NCI-H345 (cell line): ENCODE measurements around the gene FFAR1.

ENCODE experiments used
- DNase-seq: peaks from one replicate; lab custom pipeline; 2025; lab: John Stamatoyannopoulos, UW

FFAR1 gene

GRCh38 chr19:35314858-35315470 is 32.7 kb upstream of the FFAR1 start:
- no peak for DNase-seq

- DNase-seq: no peak
Observed at GRCh38 chr19:35315883-35316282, 31.8 kb upstream of the FFAR1 start.

GRCh38 chr19:35316560-35316959 is 31.1 kb upstream of the FFAR1 start:
- peak; percentile 69 for DNase-seq

- DNase-seq: no peak
Observed at GRCh38 chr19:35317464-35318043, 30.1 kb upstream of the FFAR1 start.

- no peak for DNase-seq
Observed at GRCh38 chr19:35318679-35319448, 28.8 kb upstream of the FFAR1 start.

- DNase-seq: no peak
Observed at GRCh38 chr19:35320065-35320713, 27.5 kb upstream of the FFAR1 start.

GRCh38 chr19:35321291-35321690 is 26.4 kb upstream of the FFAR1 start:
- DNase-seq: no peak

GRCh38 chr19:35322014-35322413 is 25.7 kb upstream of the FFAR1 start:
- no peak for DNase-seq

- no peak for DNase-seq
Observed at GRCh38 chr19:35327642-35328041, 20.1 kb upstream of the FFAR1 start.

GRCh38 chr19:35328851-35329285 is 18.8 kb upstream of the FFAR1 start, which contains the start of gene CD22:
Gene CD22 (plus strand): TSS chr19:35329187. CDS start chr19:35332041, 2,854 bp downstream.
- DNase-seq: no peak

- DNase-seq: no peak
Observed at GRCh38 chr19:35329323-35329722, 18.4 kb upstream of the FFAR1 start.

GRCh38 chr19:35330475-35330874 is 17.2 kb upstream of the FFAR1 start:
- no peak for DNase-seq

- no peak for DNase-seq
Observed at GRCh38 chr19:35331551-35332214, 16.0 kb upstream of the FFAR1 start.

GRCh38 chr19:35332817-35333216 is 14.9 kb upstream of the FFAR1 start:
- no peak for DNase-seq

- no peak for DNase-seq
Observed at GRCh38 chr19:35334144-35334753, 13.5 kb upstream of the FFAR1 start.

- DNase-seq: no peak
Observed at GRCh38 chr19:35336166-35336955, 11.3 kb upstream of the FFAR1 start.

GRCh38 chr19:35337097-35337983 is 10.4 kb upstream of the FFAR1 start:
- no peak for DNase-seq

- no peak for DNase-seq
Observed at GRCh38 chr19:35337984-35338296, 9.8 kb upstream of the FFAR1 start.

- DNase-seq: no peak
Observed at GRCh38 chr19:35340431-35340830, 7.3 kb upstream of the FFAR1 start.

- DNase-seq: no peak
Observed at GRCh38 chr19:35341006-35341405, 6.7 kb upstream of the FFAR1 start.
